ENCODE results near the gene ERC2. TPM values are rescaled to one million over a fixed set of nuclear protein-coding genes. Genes with fewer than 3 reads are reported as not detected.

ERC2 gene
- total RNA-seq, 1 donor from 2014 or later, result 48.3 TPM

DNA sequence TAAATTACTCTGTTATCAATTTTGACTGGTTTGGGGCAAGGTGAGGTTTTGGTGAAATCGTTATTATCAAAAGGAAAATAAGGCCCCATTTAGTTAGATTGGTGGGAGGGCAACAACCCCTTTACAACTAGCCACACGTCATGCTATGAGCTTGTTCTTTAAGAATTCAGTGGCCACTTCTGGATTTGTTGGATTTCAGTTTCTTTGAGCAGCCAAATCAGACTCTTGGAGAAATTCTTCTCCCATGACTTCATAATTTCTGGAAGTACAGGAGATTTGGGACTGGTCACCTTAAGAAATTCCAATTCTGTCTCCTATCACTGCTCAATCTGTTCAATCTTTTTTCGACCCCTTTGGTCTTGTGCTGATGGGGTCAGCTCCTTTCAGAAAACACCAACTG is 966.4 kb downstream of the ERC2 start:
- no peaks in the 10 kb centered on the region for H3K27me3 Mint-ChIP-seq (ENCODE audit: unreplicated experiment)
- no peaks in the 10 kb centered on the region for H3K4me1 Mint-ChIP-seq (ENCODE audit: low read depth, unreplicated experiment)
- H3K4me3 Mint-ChIP-seq (ENCODE audit: unreplicated experiment), result no peak overlapping the region
- no peaks in the 10 kb centered on the region for H3K36me3 Mint-ChIP-seq (ENCODE audit: unreplicated experiment)
- TF ChIP-seq CTCF (IDR thresholded peaks at IDR 0.05; ENCODE audit: partially characterized antibody, unreplicated experiment), result no peak
- no peak for DNase-seq
- peaks cover 2% of the 10 kb centered on the region for H3K9me3 Mint-ChIP-seq (ENCODE audit: unreplicated experiment)
- H3K27ac Mint-ChIP-seq (ENCODE audit: unreplicated experiment), result no peak overlapping the region

GRCh38 chr3:55500555-55501330 is 967.5 kb downstream of the ERC2 start:
- Mint-ChIP-seq H3K4me3 (ENCODE audit: unreplicated experiment) (no peak overlapping the region), H3K9me3 (ENCODE audit: unreplicated experiment) (no peaks in the 10 kb centered on the region), H3K27ac (ENCODE audit: unreplicated experiment) (no peak overlapping the region), H3K27me3 (ENCODE audit: unreplicated experiment) (no peaks in the 10 kb centered on the region), H3K4me1 (ENCODE audit: low read depth, unreplicated experiment) (no peaks in the 10 kb centered on the region), H3K36me3 (ENCODE audit: unreplicated experiment) (no peaks in the 10 kb centered on the region)
- no peak for TF ChIP-seq CTCF (IDR thresholded peaks at IDR 0.05; ENCODE audit: partially characterized antibody, unreplicated experiment)
- no peak for DNase-seq

- no peaks in the 10 kb centered on the region for H3K9me3 Mint-ChIP-seq (ENCODE audit: unreplicated experiment)
- H3K4me1 Mint-ChIP-seq (ENCODE audit: low read depth, unreplicated experiment), result no peaks in the 10 kb centered on the region
- no peak for DNase-seq
- no peak for TF ChIP-seq CTCF (IDR thresholded peaks at IDR 0.05; ENCODE audit: partially characterized antibody, unreplicated experiment)
- H3K27ac Mint-ChIP-seq (ENCODE audit: unreplicated experiment), result no peak overlapping the region
- H3K27me3 Mint-ChIP-seq (ENCODE audit: unreplicated experiment), result no peaks in the 10 kb centered on the region
- H3K4me3 Mint-ChIP-seq (ENCODE audit: unreplicated experiment), result no peak overlapping the region
- H3K36me3 Mint-ChIP-seq (ENCODE audit: unreplicated experiment), result no peaks in the 10 kb centered on the region
Observed at GRCh38 chr3:55498520-55498919, 969.7 kb downstream of the ERC2 start.

DNA sequence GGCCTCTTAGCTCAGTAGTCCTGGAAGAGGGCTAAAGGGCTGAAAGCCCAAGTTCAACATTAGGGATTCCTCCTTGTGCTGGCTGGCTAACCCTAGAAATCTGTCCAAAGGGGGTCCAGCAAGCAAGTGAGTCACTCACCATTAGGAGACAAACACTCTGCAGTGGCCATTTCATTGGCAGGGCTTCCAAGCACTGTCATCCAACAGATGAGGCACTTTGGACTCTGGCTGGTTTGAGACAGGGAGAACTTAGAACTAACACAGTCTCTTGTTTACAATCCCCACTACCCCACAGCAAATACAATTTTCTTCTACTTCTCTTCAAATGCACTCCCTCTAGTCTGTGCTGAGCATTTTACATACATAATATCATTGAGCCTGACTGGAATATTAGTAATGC is 971.0 kb downstream of the ERC2 start:
- Mint-ChIP-seq H3K4me1 (ENCODE audit: low read depth, unreplicated experiment) (no peaks in the 10 kb centered on the region), H3K27me3 (ENCODE audit: unreplicated experiment) (no peaks in the 10 kb centered on the region), H3K36me3 (ENCODE audit: unreplicated experiment) (no peaks in the 10 kb centered on the region), H3K27ac (ENCODE audit: unreplicated experiment) (no peak overlapping the region), H3K9me3 (ENCODE audit: unreplicated experiment) (no peaks in the 10 kb centered on the region), H3K4me3 (ENCODE audit: unreplicated experiment) (no peak overlapping the region)
- no peak for DNase-seq
- TF ChIP-seq CTCF (IDR thresholded peaks at IDR 0.05; ENCODE audit: partially characterized antibody, unreplicated experiment), result no peak

- no peaks in the 10 kb centered on the region for H3K4me1 Mint-ChIP-seq (ENCODE audit: low read depth, unreplicated experiment)
- no peak for TF ChIP-seq CTCF (IDR thresholded peaks at IDR 0.05; ENCODE audit: partially characterized antibody, unreplicated experiment)
- no peaks in the 10 kb centered on the region for H3K9me3 Mint-ChIP-seq (ENCODE audit: unreplicated experiment)
- H3K4me3 Mint-ChIP-seq (ENCODE audit: unreplicated experiment), result no peak overlapping the region
- no peaks in the 10 kb centered on the region for H3K36me3 Mint-ChIP-seq (ENCODE audit: unreplicated experiment)
- H3K27ac Mint-ChIP-seq (ENCODE audit: unreplicated experiment), result no peak overlapping the region
- no peaks in the 10 kb centered on the region for H3K27me3 Mint-ChIP-seq (ENCODE audit: unreplicated experiment)
- no peak for DNase-seq
Observed at GRCh38 chr3:55494976-55495375, 973.3 kb downstream of the ERC2 start.
